ES-I3 (cell line): Measurements from ENCODE around the gene RASGRP1.

Experiments used
- H3K36me3 ChIP-seq: 2 replicates; pipeline ENCODE4 v1.6.1; 2013; ENCODE audit warnings: mild to moderate bottlenecking, low read length, control low read depth, moderate library complexity; ENCODE audit not compliant: insufficient read depth
- H3K4me1 ChIP-seq: 2 replicates; pipeline ENCODE4 v1.6.1; 2013; ENCODE audit warnings: mild to moderate bottlenecking, control low read depth, low read length; ENCODE audit not compliant: insufficient read depth
- H3K9ac ChIP-seq: 2 replicates; pipeline ENCODE4 v1.6.1; 2013; ENCODE audit warnings: low read depth, mild to moderate bottlenecking, low read length, moderate library complexity
- H3K9me3 ChIP-seq: 2 replicates; pipeline ENCODE4 v1.6.1; 2013; ENCODE audit warnings: mild to moderate bottlenecking, low read length, moderate library complexity; ENCODE audit not compliant: control insufficient read depth, insufficient read depth

RASGRP1 gene

GRCh38 chr15:38518084-38518483 is 46.5 kb downstream of the RASGRP1 start:
- peaks cover 9% of the 10 kb centered on the region for H3K4me1 ChIP-seq
- H3K9me3 ChIP-seq, result no peaks in the 10 kb centered on the region
- H3K9ac ChIP-seq, result no peak overlapping the region
- no peaks in the 10 kb centered on the region for H3K36me3 ChIP-seq

- Histone ChIP-seq H3K36me3 (no peaks in the 10 kb centered on the region), H3K9ac (no peak overlapping the region), H3K4me1 (peaks cover 9% of the 10 kb centered on the region), H3K9me3 (no peaks in the 10 kb centered on the region)
Measured at GRCh38 chr15:38517312-38517975, 47.2 kb downstream of the RASGRP1 start.

GRCh38 chr15:38516626-38517025 is 48.0 kb downstream of the RASGRP1 start:
- Histone ChIP-seq H3K4me1 (peaks cover 9% of the 10 kb centered on the region), H3K9me3 (no peaks in the 10 kb centered on the region), H3K9ac (no peak overlapping the region), H3K36me3 (no peaks in the 10 kb centered on the region)

- Histone ChIP-seq H3K9ac (no peak overlapping the region), H3K4me1 (peaks cover 9% of the 10 kb centered on the region), H3K9me3 (no peaks in the 10 kb centered on the region), H3K36me3 (no peaks in the 10 kb centered on the region)
Measured at GRCh38 chr15:38514601-38515000, 50.0 kb downstream of the RASGRP1 start.

GRCh38 chr15:38512901-38513300 is 51.7 kb downstream of the RASGRP1 start:
- Histone ChIP-seq H3K36me3 (no peaks in the 10 kb centered on the region), H3K4me1 (peaks cover 9% of the 10 kb centered on the region), H3K9ac (no peak overlapping the region), H3K9me3 (no peaks in the 10 kb centered on the region)

GRCh38 chr15:38509152-38509551 is 55.5 kb downstream of the RASGRP1 start:
- no peaks in the 10 kb centered on the region for H3K36me3 ChIP-seq
- H3K9ac ChIP-seq, result no peak overlapping the region
- H3K4me1 ChIP-seq, result no peaks in the 10 kb centered on the region
- no peaks in the 10 kb centered on the region for H3K9me3 ChIP-seq

GRCh38 chr15:38508647-38509046 is 56.0 kb downstream of the RASGRP1 start:
- Histone ChIP-seq H3K9ac (no peak overlapping the region), H3K4me1 (no peaks in the 10 kb centered on the region), H3K9me3 (no peaks in the 10 kb centered on the region), H3K36me3 (no peaks in the 10 kb centered on the region)

GRCh38 chr15:38507570-38507969 is 57.0 kb downstream of the RASGRP1 start:
- Histone ChIP-seq H3K4me1 (no peaks in the 10 kb centered on the region), H3K9ac (no peak overlapping the region), H3K9me3 (no peaks in the 10 kb centered on the region), H3K36me3 (peaks cover 4% of the 10 kb centered on the region; the same call in 1 of the 2 replicates)

- H3K36me3 ChIP-seq, result peaks cover 4% of the 10 kb centered on the region; the same call in 1 of the 2 replicates
- H3K4me1 ChIP-seq, result no peaks in the 10 kb centered on the region
- H3K9ac ChIP-seq, result no peak overlapping the region
- H3K9me3 ChIP-seq, result no peaks in the 10 kb centered on the region
Measured at GRCh38 chr15:38506997-38507396, 57.6 kb downstream of the RASGRP1 start.

- peaks cover 4% of the 10 kb centered on the region; the same call in 1 of the 2 replicates for H3K36me3 ChIP-seq
- H3K9me3 ChIP-seq, result no peaks in the 10 kb centered on the region
- H3K4me1 ChIP-seq, result no peaks in the 10 kb centered on the region
- H3K9ac ChIP-seq, result no peak overlapping the region
Measured at GRCh38 chr15:38504680-38505467, 59.7 kb downstream of the RASGRP1 start.

- no peaks in the 10 kb centered on the region for H3K9me3 ChIP-seq
- H3K36me3 ChIP-seq, result peaks cover 4% of the 10 kb centered on the region; the same call in 1 of the 2 replicates
- no peak overlapping the region for H3K9ac ChIP-seq
- no peaks in the 10 kb centered on the region for H3K4me1 ChIP-seq
Measured at GRCh38 chr15:38503496-38503895, 61.1 kb downstream of the RASGRP1 start.

- Histone ChIP-seq H3K9ac (no peak overlapping the region), H3K36me3 (peaks cover 4% of the 10 kb centered on the region; the same call in 1 of the 2 replicates), H3K9me3 (no peaks in the 10 kb centered on the region), H3K4me1 (no peaks in the 10 kb centered on the region)
Measured at GRCh38 chr15:38499651-38500050, 65.0 kb downstream of the RASGRP1 start.

- Histone ChIP-seq H3K9ac (no peak overlapping the region), H3K9me3 (no peaks in the 10 kb centered on the region), H3K36me3 (no peaks in the 10 kb centered on the region; the same call in 1 of the 2 replicates), H3K4me1 (no peaks in the 10 kb centered on the region)
Measured at GRCh38 chr15:38496151-38496550, 68.5 kb downstream of the RASGRP1 start.

GRCh38 chr15:38490242-38490922 is 74.2 kb downstream of the RASGRP1 start:
- Histone ChIP-seq H3K9ac (no peak overlapping the region), H3K9me3 (no peaks in the 10 kb centered on the region), H3K36me3 (no peaks in the 10 kb centered on the region), H3K4me1 (no peaks in the 10 kb centered on the region)
